Keratinocyte (primary cell): ENCODE data around the gene NOM1. TPM values are rescaled to one million over a fixed set of nuclear protein-coding genes. Genes with fewer than 3 reads are reported as not detected.

Experiments
- DNase-seq: peaks from one replicate; pipeline ENCODE4 v3.0.0-alpha.2; 2011; ENCODE audit warnings: low read depth, missing footprints, low spot score
- FAIRE-seq: peaks from 2 replicates; lab custom pipeline; 2011; peaks lifted over from hg19 to GRCh38; lab: Jason Lieb, UNC
- H2AFZ ChIP-seq: 2 replicates; pipeline ENCODE4 v1.6.0; 2012; ENCODE audit warnings: low read length, control low read depth, inconsistent platforms; ENCODE audit not compliant: control insufficient read depth
- H3K27ac ChIP-seq: 2 replicates; pipeline ENCODE4 v1.5.1; 2011; ENCODE audit warnings: low read length; ENCODE audit not compliant: control insufficient read depth, insufficient read depth
- H3K27me3 ChIP-seq: 3 replicates; pipeline ENCODE4 v1.6.0; 2011; ENCODE audit warnings: low read length; ENCODE audit not compliant: control insufficient read depth, insufficient read depth; ENCODE audit errors: extremely low read depth
- H3K36me3 ChIP-seq, 2 experiments: 2 replicates in 1 of 2; 3 replicates in 1 of 2; pipeline ENCODE4 v1.5.1; 2011; ENCODE audit warnings: low read length in 2 of 2, mild to moderate bottlenecking in 1 of 2; ENCODE audit not compliant: control insufficient read depth in 2 of 2, insufficient read depth in 2 of 2; ENCODE audit errors: extremely low read depth in 1 of 2
- H3K4me1 ChIP-seq: 3 replicates; pipeline ENCODE4 v1.5.1; 2011; ENCODE audit warnings: low read length; ENCODE audit not compliant: control insufficient read depth, insufficient read depth; ENCODE audit errors: extremely low read depth
- H3K4me2 ChIP-seq: 3 replicates; pipeline ENCODE4 v1.6.0; 2011; ENCODE audit warnings: low read depth, low read length; ENCODE audit not compliant: control insufficient read depth, insufficient read depth; ENCODE audit errors: extremely low read depth
- H3K4me3 ChIP-seq, 3 experiments: fragments of 200-600 bp in 1 of 3; sonication (generic) in 1 of 3; 2 replicates in 2 of 3; 3 replicates in 1 of 3; pipeline ENCODE4 v1.5.1; 2011 to 2016; ENCODE audit warnings: low read length in 3 of 3, mild to moderate bottlenecking in 3 of 3, control low read depth in 2 of 3, inconsistent platforms in 1 of 3, low read depth in 1 of 3, mixed read lengths in 1 of 3, mixed run types in 1 of 3, moderate library complexity in 1 of 3; ENCODE audit not compliant: control insufficient read depth in 2 of 3, insufficient read depth in 2 of 3; ENCODE audit errors: extremely low read depth in 1 of 3
- H3K79me2 ChIP-seq: 2 replicates; pipeline ENCODE4 v1.6.0; 2012; ENCODE audit warnings: low read length; ENCODE audit not compliant: control insufficient read depth, insufficient read depth
- H3K9ac ChIP-seq: 3 replicates; pipeline ENCODE4 v1.6.0; 2011; ENCODE audit warnings: low read length; ENCODE audit not compliant: control insufficient read depth, insufficient read depth; ENCODE audit errors: extremely low read depth
- H3K9me1 ChIP-seq: 3 replicates; pipeline ENCODE4 v1.6.0; 2011; ENCODE audit warnings: low read length; ENCODE audit not compliant: control insufficient read depth, insufficient read depth; ENCODE audit errors: extremely low read depth
- H3K9me3 ChIP-seq: 2 replicates; pipeline ENCODE4 v1.5.1; 2012; ENCODE audit warnings: low read depth, low read length; ENCODE audit not compliant: control insufficient read depth
- H4K20me1 ChIP-seq: 3 replicates; pipeline ENCODE4 v1.6.0; 2011; ENCODE audit warnings: low read length; ENCODE audit not compliant: control insufficient read depth, insufficient read depth; ENCODE audit errors: extremely low read depth
- EZH2 ChIP-seq: IDR thresholded peaks from one replicate; pipeline ENCODE4 v1.6.1; 2012; ENCODE audit warnings: inconsistent platforms, mild to moderate bottlenecking, low read length, moderate library complexity
- dilution Hi-C: fragments of 300-500 bp; cut with MboI; formaldehyde crosslinking; loops from one replicate; pipeline ENCODE4 v1.7.0; 2020; ENCODE audit warnings: low sequenced_read_pairs; ENCODE audit not compliant: extremely low pct_ligation_motif_present
- polyA plus RNA-seq, 5 experiments: library from polyadenylated mRNA; depleted of rRNA in 3 of 5; stranded (reverse) in 3 of 5; stranded (forward) in 1 of 5; unstranded in 1 of 5; fragments of >200 nt; gene quantifications; 1 replicate in 1 of 5; 2 replicates in 3 of 5; 3 replicates in 1 of 5; pipeline versions ENCODE4 v1.2.1 to v1.2.3, GENCODE V29; 2011 to 2012; ENCODE audit warnings: missing spikeins in 2 of 5, low read depth in 1 of 5, low replicate concordance in 1 of 5
- TF ChIP-seq, protein P1 (sequence below), 3 experiments: IDR thresholded peaks in 1 of 3; conservative IDR thresholded peaks in 1 of 3; optimal IDR thresholded peaks in 1 of 3; 2 replicates in 2 of 3; 3 replicates in 1 of 3; pipeline versions ENCODE3 to v1.5.1; 2011; ENCODE audit warnings: low read length in 3 of 3, mild to moderate bottlenecking in 3 of 3, moderate library complexity in 2 of 3, control low read depth in 1 of 3, inconsistent platforms in 1 of 3; ENCODE audit not compliant: insufficient read depth in 2 of 3; ENCODE audit errors: extremely low read depth in 1 of 3

Gene NOM1
- polyA plus RNA-seq, 1 donor (not counting 4 experiments of a cell fraction or from before 2014, with no cell fraction given): 17.1 TPM

DNA sequence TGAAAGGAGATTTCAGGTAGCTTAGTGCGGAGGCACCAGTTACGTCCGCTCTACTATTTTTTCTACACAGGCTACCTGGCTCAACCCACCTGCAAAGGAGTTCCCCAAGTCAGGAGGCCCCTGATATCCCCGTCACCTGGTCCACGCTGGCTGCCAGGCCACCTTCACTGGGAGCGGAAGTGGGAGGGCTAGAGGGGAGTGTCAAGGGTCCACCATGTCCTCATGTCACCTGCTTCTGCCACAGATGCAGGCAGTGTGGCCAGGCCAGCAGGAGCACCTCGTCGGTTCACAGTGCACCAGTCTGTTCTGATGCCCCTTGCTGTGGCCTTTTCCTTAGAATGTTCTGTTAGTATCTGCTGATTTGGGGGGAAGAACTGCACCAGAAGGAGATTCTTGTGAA lies 16.9 kb downstream of the NOM1 start:
- H3K9me1 ChIP-seq: no peaks in the 10 kb centered on the region
- no peak overlapping the region for H3K4me2 ChIP-seq
- no peak overlapping the region for H3K4me3 ChIP-seq
- H3K36me3 ChIP-seq: peaks cover 25 to 45% of the 10 kb centered on the region in 2 experiments
- H3K27ac ChIP-seq: no peak overlapping the region
- no peaks in the 10 kb centered on the region for H3K9me3 ChIP-seq
- FAIRE-seq (no peak), DNase-seq (no peak)
- dilution Hi-C loops: no loop called here
- no peak overlapping the region for H2AFZ ChIP-seq
- no peaks in the 10 kb centered on the region for H3K79me2 ChIP-seq
- H3K9ac ChIP-seq: no peak overlapping the region
- peaks cover 23% of the 10 kb centered on the region for H3K4me1 ChIP-seq
- H3K27me3 ChIP-seq: no peaks in the 10 kb centered on the region
- no peak for TF ChIP-seq EZH2
- TF ChIP-seq, protein P1, sequence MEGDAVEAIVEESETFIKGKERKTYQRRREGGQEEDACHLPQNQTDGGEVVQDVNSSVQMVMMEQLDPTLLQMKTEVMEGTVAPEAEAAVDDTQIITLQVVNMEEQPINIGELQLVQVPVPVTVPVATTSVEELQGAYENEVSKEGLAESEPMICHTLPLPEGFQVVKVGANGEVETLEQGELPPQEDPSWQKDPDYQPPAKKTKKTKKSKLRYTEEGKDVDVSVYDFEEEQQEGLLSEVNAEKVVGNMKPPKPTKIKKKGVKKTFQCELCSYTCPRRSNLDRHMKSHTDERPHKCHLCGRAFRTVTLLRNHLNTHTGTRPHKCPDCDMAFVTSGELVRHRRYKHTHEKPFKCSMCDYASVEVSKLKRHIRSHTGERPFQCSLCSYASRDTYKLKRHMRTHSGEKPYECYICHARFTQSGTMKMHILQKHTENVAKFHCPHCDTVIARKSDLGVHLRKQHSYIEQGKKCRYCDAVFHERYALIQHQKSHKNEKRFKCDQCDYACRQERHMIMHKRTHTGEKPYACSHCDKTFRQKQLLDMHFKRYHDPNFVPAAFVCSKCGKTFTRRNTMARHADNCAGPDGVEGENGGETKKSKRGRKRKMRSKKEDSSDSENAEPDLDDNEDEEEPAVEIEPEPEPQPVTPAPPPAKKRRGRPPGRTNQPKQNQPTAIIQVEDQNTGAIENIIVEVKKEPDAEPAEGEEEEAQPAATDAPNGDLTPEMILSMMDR (optimal IDR thresholded peaks at IDR 0.05 in 1 of 3, IDR thresholded peaks at IDR 0.05 in 1 of 3, conservative IDR thresholded peaks at IDR 0.05 in 1 of 3; ENCODE audit: extremely low read depth in 1 of 3, insufficient read depth in 2 of 3, low read length in 3 of 3): no peak
- no peaks in the 10 kb centered on the region for H4K20me1 ChIP-seq

DNA sequence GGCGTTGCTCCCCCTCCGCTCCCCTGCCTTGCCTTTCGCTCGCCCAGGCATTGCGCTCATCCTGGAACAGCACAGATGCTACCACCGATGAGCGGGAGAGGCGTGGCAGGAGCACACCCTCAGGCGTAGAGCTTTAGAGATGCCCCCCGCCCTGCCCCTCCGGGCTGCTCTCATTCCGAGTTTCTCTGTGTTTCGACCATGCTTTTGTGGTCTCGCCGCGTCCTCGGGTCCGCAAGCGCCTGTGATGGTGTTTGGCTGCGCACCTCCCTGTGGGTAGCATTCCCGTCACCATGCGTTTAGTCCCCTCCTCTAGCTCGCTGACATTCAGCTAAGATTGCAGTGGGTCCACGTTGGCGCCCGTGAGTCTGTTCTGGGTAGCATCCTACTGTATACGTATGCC lies 18.7 kb downstream of the NOM1 start:
- H3K4me3 ChIP-seq: no peak overlapping the region
- no peaks in the 10 kb centered on the region for H3K9me3 ChIP-seq
- H3K27me3 ChIP-seq: no peaks in the 10 kb centered on the region
- H3K79me2 ChIP-seq: no peaks in the 10 kb centered on the region
- DNase-seq (no peak), FAIRE-seq (no peak)
- peaks cover 23% of the 10 kb centered on the region for H3K4me1 ChIP-seq
- dilution Hi-C loops: no loop called here
- no peak overlapping the region for H2AFZ ChIP-seq
- no peak overlapping the region for H3K4me2 ChIP-seq
- H3K36me3 ChIP-seq: peaks cover 23 to 40% of the 10 kb centered on the region in 2 experiments
- peak overlapping the region; percentile 63 for H3K27ac ChIP-seq
- H3K9ac ChIP-seq: peak overlapping the region; percentile 18
- no peaks in the 10 kb centered on the region for H3K9me1 ChIP-seq
- no peaks in the 10 kb centered on the region for H4K20me1 ChIP-seq
- TF ChIP-seq, protein P1 (optimal IDR thresholded peaks at IDR 0.05 in 1 of 3, IDR thresholded peaks at IDR 0.05 in 1 of 3, conservative IDR thresholded peaks at IDR 0.05 in 1 of 3; ENCODE audit: extremely low read depth in 1 of 3, insufficient read depth in 2 of 3, low read length in 3 of 3): no peak
- TF ChIP-seq EZH2: no peak
